ENCODE measurements around the gene IGSF21.

DNA sequence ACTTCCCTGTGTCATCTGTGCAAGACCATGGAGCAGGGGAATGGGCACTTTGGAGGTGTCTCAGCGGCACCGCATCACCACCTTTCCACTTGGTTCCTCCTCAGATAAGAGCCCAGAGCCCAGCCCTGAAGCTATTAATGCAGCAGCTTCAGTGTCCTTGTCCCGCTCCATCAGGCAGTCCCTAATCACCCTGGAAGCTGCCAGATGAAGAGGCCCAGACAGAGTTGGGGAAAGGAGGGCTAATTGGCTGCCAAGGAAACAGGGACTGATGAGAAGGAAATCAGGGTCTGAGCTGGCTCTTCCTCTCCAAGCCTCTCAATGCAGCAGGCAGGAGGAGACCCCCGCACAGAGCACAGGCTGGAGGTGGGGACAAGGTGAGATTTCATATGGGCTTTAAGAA is 290.0 kb downstream of the IGSF21 start:
- no peak for TF ChIP-seq POLR2A (IDR thresholded peaks at IDR 0.05)
- no peak for TF ChIP-seq CTCF (IDR thresholded peaks at IDR 0.05)
